AG04450 (cell line): ENCODE results near the gene CRYGN. TPM values are rescaled to one million over a fixed set of nuclear protein-coding genes. Genes with fewer than 3 reads are reported as not detected.

ENCODE experiments used
- CTCF ChIA-PET: fragments of 300-600, 350-600 bp; formaldehyde crosslinking; extraction: SDS; loops from one replicate; lab custom pipeline; 2022; ENCODE audit warnings: antibody characterized with exemption, inconsistent platforms; lab: Charles Lee
- POLR2A ChIA-PET: fragments of 350-600 bp; formaldehyde crosslinking; extraction: SDS; loops from one replicate; lab custom pipeline; 2021; ENCODE audit warnings: antibody characterized with exemption, inconsistent platforms; lab: Yijun Ruan, JAX
- DNase-seq: peaks from one replicate; pipeline ENCODE4 v3.0.0-alpha.2; 2011; ENCODE audit warnings: low read depth, low spot score
- H3K27ac ChIP-seq: one replicate; pipeline ENCODE4 v1.5.1; 2012; ENCODE audit warnings: low read depth, low read length, control low read depth
- H3K27me3 ChIP-seq: one replicate; pipeline ENCODE4 v1.6.0; 2012; ENCODE audit warnings: low read length; ENCODE audit not compliant: control insufficient read depth, insufficient read depth
- H3K4me3 ChIP-seq: 2 replicates; pipeline ENCODE4 v1.5.1; 2011; ENCODE audit warnings: mild to moderate bottlenecking, low read depth, low read length, control low read depth
- H3K9me3 ChIP-seq: 2 replicates; pipeline ENCODE4 v1.5.1; 2012; ENCODE audit warnings: low read length; ENCODE audit not compliant: control insufficient read depth, insufficient read depth
- polyA plus RNA-seq: library from polyadenylated mRNA; depleted of rRNA; stranded (reverse); fragments of >200 nt; gene quantifications from 2 replicates; pipeline ENCODE4 v1.2.3, GENCODE V29; 2011
- TF ChIP-seq, protein P1 (sequence below): IDR thresholded peaks from 2 replicates; pipeline ENCODE4 v1.5.1; 2011; ENCODE audit warnings: low read depth, low read length, control low read depth, inconsistent platforms

CRYGN gene
- polyA plus RNA-seq, 1 experiment = not detected

DNA sequence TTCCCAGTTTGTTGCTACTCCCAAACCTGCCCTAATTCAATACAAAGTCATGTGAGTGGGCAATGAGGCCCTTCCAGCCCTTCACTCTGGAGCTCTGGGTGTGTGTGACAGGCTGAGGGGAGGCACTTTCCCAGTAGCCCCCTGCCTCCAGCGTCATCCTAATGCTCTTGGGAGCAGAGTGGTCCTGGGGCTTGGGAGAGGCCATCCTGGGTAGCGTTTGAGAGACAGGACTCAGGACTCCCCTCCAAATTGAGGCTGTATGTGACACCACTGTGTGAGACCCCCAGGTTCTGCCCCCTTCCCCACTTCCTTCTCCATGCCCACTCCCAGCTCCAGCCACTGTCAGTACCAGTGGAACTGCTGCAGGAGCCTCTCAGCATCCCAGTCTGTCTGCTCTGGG lies 6.5 kb upstream of the CRYGN start:
- H3K4me3 ChIP-seq = no peak overlapping the region
- ChIA-PET POLR2A (no interaction called here), CTCF (interaction anchor here (0.7 kb wide), 1 partner anchor 325 kb away, joined by 7 read pairs; no protein-coding TSS in a partner anchor)
- H3K9me3 ChIP-seq = no peaks in the 10 kb centered on the region; the same call in 1 of the 2 replicates
- TF ChIP-seq, protein P1, sequence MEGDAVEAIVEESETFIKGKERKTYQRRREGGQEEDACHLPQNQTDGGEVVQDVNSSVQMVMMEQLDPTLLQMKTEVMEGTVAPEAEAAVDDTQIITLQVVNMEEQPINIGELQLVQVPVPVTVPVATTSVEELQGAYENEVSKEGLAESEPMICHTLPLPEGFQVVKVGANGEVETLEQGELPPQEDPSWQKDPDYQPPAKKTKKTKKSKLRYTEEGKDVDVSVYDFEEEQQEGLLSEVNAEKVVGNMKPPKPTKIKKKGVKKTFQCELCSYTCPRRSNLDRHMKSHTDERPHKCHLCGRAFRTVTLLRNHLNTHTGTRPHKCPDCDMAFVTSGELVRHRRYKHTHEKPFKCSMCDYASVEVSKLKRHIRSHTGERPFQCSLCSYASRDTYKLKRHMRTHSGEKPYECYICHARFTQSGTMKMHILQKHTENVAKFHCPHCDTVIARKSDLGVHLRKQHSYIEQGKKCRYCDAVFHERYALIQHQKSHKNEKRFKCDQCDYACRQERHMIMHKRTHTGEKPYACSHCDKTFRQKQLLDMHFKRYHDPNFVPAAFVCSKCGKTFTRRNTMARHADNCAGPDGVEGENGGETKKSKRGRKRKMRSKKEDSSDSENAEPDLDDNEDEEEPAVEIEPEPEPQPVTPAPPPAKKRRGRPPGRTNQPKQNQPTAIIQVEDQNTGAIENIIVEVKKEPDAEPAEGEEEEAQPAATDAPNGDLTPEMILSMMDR = no peak
- H3K27ac ChIP-seq = no peak overlapping the region
- no peaks in the 10 kb centered on the region for H3K27me3 ChIP-seq
- no peak for DNase-seq

DNA sequence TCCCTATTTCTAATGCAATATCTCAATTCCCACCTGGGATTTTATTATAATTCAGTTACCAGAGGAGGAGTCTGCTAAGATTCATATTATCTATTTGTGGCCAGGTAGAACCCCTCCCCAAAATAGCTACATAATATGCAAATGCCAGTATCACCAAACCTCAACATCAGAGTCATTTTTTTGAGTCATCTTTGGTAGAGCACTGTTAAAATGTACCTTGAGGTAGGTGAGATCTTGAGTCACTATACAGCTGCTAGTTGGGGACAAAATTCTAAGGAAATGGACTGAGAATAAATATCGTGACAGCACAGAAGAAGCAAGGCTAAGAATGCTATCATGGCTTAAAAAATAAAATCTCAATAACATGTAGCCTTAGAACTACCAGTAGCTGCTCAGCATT lies 4.7 kb upstream of the CRYGN start:
- H3K27ac ChIP-seq = no peak overlapping the region
- POLR2A ChIA-PET = no interaction called here
- TF ChIP-seq, protein P1 = no peak
- no peak for DNase-seq
- CTCF ChIA-PET = interaction anchor here (2.5 to 3.0 kb wide), 2 partner anchors 76 to 130 kb away, joined by 8 to 9 read pairs; no protein-coding TSS in a partner anchor
- H3K9me3 ChIP-seq = no peaks in the 10 kb centered on the region; the same call in 1 of the 2 replicates
- no peak overlapping the region for H3K4me3 ChIP-seq
- H3K27me3 ChIP-seq = peaks cover 5% of the 10 kb centered on the region

DNA sequence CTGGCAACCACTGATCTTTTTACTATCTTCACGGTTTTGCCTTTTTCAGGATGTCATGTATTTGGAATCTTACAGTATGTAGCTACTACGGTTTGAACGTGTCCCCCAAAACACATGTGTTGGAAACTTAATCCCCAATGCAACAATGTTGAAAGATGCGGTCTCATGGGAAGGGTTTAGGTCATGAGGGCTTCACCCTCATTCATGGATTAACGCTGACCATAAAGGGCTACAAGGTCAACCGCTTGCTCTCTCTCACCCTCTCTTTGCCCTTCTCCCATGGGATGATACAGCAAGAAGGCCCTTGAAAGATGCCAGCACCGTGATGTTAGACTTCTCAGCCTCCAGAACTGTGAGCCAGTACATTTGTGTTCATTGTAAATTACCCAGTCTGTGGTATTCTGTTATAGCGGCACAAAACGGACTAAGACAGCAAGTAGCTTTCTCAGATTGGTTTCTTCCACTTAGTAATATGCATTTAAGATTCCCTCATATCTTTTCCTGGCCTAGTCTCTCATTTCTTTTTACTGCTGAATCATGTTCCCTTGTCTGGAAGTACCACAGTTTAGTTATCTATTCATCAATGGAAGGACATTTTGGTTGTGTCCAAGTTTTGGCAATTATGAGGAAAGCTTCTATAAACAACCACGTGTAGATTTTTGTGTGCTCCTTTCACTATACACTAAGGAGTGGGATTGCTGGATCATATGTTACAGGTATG lies 3.0 kb upstream of the CRYGN start:
- ChIA-PET POLR2A (interaction anchor here (0.6 to 0.7 kb wide), 2 partner anchors 75 to 140 kb away, joined by 3 to 9 read pairs; no protein-coding TSS in a partner anchor), CTCF (interaction anchor here (0.7 to 3.0 kb wide), 4 partner anchors 74 to 311 kb away, joined by 3 to 9 read pairs (median 8); no protein-coding TSS in a partner anchor)
- Histone ChIP-seq H3K9me3 (peaks cover 7% of the 10 kb centered on the region; the same call in 1 of the 2 replicates), H3K27me3 (peaks cover 14% of the 10 kb centered on the region), H3K27ac (no peak overlapping the region), H3K4me3 (no peak overlapping the region)
- TF ChIP-seq, protein P1 = no peak
- DNase-seq = no peak

DNA sequence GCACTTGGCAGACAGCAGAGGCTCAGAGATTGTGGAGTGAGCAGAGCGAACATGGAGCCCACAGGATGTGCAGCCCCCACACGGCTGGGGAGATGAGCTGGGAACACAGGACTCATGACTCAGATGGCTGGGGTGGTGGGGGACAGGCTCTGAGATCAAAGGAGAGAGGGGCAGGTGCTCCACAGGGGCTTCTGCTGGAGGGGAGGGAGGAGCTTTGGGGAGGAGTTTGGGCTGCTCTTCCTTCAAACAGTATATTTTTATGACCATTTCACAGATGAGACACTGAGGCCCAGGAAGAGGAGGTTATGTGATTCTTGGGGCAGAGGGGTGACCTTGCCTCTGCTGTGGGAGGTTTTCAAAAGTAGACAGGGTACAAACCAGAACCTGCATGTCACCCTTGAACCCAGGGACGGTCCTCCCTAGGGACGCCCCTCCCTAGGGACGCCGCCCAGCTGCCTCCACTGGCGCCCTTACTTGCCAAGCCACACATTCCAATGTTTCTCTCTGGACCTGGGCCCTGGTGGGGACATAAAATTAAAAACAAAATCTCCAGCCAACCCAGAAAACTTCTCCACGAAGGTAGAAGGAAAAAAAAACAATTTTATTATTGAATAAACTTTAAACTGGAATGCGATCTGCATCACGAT lies 981 bp upstream of the CRYGN start:
- no peak for DNase-seq
- ChIA-PET CTCF (interaction anchor here (2.6 to 5.5 kb wide), 2 partner anchors 8 to 73 kb away, joined by 14 to 34 read pairs; no protein-coding TSS in a partner anchor), POLR2A (no interaction called here)
- peaks cover 14% of the 10 kb centered on the region for H3K27me3 ChIP-seq
- no peak overlapping the region for H3K4me3 ChIP-seq
- no peak overlapping the region for H3K27ac ChIP-seq
- TF ChIP-seq, protein P1 = no peak
- peaks cover 7% of the 10 kb centered on the region; the same call in 1 of the 2 replicates for H3K9me3 ChIP-seq
